ENCODE results near the gene RAD51AP2.
A peak's percentile ranks its signal among the peaks of the same experiment; 100 is the strongest.
"Not testable (repeated sequence)": the region's sequence is repeated elsewhere in the genome, so short reads cannot be mapped to it uniquely, and the experiment has no call there.

The RAD51AP2 gene

GRCh38 chr2:17518212-17519154, at the start of gene RAD51AP2:
TSS of gene RAD51AP2 (minus strand) at chr2:17518440. CDS start at chr2:17518415, 25 bp downstream.
- DNase-seq (ENCODE audit: low read depth), result peak; percentile 61

- DNase-seq (ENCODE audit: low read depth), result not testable (repeated sequence)
These were observed 47.5 kb upstream of the RAD51AP2 start for GRCh38 chr2:17565726-17566125.

DNA sequence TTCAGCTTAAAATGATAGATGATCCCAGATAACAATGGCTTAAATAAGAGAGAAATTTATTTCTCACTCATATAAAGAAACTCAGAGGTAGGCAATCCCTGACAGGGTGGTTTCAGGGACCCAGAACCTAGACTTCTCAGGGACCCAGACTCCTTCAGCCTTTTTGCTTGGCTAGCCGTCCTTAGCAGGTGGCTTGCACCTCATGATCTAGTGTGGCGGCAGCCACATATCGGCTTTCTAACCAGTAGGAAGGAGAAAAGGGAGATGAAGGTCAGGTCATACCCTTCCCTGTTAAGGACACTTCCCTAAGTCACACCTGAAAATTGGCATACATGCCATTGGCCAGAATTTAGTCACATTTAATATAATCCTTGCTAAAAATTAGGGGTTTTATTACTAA, 40.6 kb upstream of the RAD51AP2 start:
- DNase-seq (ENCODE audit: low read depth), result no peak

DNA sequence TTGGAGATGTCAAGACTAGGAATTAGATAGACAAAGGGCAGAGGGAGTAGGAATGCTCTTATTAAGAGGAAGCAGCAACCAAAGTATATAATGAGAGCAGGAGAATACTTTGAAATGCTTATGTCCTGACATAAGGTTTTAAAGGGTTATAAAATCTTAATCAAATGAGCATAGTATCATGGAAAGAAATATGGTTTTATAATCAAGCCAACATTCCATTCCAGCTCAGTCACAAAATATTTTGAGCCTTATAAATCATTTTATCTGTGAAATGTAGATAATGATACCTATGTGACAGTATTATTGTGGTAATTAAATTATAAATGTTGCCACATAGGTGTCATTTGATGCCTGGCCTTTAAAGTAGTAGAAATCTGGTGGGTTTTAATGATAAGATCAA, 39.8 kb upstream of the RAD51AP2 start:
- DNase-seq (ENCODE audit: low read depth), result no peak

DNA sequence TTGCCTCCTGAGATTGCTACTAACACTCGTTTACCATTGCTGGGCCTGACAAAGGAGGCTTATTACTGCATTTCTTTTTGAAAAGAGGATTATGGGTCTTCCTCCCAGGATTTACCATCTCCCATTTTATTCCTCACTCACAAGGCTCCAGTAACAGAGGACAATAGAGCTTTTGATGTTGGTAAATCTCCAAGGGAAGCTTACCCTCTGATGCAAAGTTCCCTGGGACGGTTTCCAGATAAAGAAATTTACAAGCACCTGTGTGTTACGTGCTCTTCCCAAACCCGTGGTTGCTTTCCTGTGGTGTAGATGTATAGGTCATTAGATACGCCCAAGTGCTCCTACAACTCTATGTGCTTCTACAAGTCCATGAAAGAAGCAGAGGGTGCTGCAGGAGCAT, 39.4 kb upstream of the RAD51AP2 start:
- DNase-seq (ENCODE audit: low read depth), result no peak

DNA sequence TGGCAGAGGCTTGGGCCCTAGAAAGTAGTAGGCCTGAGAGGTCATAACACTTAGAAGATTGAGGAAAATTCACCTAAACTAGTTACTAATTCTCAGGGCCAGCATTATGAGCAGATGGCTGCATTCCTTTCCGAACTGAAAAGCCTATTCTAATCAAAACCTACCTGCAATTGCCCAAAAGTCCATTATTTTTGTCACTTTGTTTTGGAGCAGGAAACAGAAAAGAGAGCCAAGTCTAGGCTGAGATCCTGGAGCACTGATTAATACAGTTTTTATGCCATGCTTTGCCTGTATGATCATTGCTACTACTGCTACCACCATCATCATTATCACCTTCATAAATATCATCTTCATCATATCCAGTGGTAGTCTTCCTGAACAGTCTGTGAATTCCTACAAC, 36.9 kb upstream of the RAD51AP2 start:
- no peak for DNase-seq (ENCODE audit: low read depth)

DNA sequence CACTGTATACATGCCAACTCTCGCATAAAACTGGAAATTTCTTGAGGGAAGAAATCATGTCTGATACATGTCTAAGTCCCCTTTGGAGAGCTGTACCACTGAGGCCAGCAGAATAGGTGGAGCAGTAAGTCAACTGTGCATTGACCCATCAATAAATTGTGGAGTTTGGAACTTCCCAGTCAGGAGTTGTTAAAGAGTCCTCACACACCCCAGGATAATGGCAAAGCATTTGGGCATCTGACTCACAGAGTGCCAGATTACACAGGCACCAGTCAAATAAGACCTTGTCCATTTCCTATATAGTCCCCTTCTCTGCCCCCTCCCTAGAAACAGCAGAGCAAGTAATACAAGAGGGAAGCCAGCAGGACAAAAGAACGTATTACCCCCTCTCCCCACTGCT, 32.7 kb upstream of the RAD51AP2 start:
- no peak for DNase-seq (ENCODE audit: low read depth)

DNA sequence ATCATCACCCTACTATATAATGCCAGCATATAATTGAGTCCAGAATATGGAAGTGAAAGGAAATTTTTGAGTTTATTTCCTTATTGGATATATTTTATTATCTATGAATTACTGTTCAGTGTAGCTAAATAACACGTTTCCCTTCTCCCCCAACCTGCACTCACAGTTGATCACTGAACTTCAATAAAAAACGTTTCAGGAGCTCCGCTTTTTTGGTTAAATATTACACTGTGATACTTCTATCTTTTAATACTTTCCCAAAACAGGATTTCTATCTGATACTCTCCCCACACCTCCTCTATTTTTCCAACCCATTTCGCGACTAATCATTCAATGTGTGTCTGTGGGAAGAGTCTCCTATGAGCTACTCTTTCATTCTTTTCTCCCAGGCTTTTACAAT, 29.5 kb upstream of the RAD51AP2 start:
- DNase-seq (ENCODE audit: low read depth), result no peak

GRCh38 chr2:17547237-17547636, 29.0 kb upstream of the RAD51AP2 start:
- no peak for DNase-seq (ENCODE audit: low read depth)

DNA sequence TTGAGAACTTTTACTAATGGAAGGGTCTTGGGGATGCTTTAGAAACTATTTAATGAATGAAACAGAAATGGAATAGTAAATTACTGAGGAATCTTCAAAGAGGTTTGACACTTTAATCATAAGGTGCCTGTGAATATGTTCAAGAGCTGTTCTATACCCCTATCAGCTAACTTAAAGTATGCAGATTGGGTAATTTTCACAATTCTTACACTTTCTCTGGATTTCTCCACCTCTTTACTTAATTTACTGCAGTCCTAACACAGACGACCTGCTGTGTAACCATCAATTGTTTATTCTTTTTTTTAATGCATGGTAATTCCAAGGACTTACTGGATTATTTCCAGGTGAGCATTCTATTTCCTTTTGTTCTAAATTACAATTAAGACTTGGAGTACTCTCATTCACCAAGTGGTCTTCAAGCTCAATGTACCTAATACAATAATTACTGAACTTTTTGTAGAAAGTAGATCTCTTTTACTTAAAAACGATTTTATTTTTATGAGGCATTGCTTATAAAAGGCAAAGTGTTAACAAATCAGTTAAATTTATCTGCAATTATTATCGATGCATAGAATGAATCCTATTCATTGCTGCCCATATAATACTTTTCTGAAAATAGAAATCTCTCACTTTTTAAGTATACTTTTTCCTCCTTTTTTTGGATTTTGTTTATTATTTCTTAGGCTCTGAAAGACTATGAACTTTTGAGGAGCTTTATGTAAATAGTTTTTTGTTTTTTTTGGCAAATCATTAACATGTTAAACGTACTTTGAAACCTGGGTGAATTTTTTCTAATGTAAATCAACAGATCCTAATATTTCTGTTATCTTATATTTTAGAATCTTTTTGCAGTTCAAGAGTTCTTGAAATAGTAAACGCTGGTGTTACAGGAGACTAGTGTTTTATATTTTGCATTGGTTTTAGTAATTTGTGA, 27.7 kb upstream of the RAD51AP2 start:
- no peak for DNase-seq (ENCODE audit: low read depth)

DNA sequence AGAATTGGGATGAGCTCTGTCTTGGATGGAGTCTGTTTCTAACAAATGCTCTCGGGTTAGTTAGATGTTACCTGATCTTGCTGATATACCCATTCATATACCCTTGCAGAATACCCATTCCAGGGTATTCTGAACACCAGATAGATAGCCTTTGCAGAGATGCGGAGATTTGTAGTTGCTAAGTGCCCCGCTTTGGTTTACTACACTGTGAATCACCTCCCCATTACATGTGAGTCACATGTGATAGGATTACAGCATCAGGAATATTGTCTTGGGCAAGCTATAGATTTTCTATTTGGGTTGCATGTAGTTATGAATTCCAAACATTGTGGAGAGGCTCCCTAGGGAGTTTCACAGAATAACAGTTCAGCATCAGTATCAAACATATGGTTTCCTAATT, 26.0 kb upstream of the RAD51AP2 start:
- DNase-seq (ENCODE audit: low read depth), result no peak

- no peak for DNase-seq (ENCODE audit: low read depth)
These were observed 25.6 kb upstream of the RAD51AP2 start for GRCh38 chr2:17543848-17544247.

- no peak for DNase-seq (ENCODE audit: low read depth)
These were observed 25.0 kb upstream of the RAD51AP2 start for GRCh38 chr2:17543131-17543660.

- no peak for DNase-seq (ENCODE audit: low read depth)
These were observed 24.2 kb upstream of the RAD51AP2 start for GRCh38 chr2:17542471-17542870.

DNA sequence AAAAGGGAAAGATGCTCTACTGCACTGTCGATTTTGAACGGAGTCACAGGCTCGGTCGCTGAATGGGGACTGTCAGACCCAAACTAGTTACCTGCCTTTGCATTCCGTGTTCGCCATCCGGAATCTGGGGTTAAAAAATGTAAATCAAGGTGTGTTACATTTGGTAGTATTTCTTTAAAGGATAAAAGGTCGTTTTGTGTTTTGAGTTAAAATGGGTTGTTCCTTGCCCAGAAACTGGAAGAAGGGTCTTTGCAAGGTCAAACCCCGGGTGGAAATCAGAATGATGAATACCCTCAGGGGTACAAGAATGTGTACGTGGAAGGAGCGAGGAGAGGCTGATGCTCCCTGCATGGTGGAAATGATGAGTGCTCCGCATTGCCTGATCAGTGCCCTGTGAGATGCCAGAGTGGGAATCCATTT, 23.3 kb upstream of the RAD51AP2 start:
- no peak for DNase-seq (ENCODE audit: low read depth)

DNA sequence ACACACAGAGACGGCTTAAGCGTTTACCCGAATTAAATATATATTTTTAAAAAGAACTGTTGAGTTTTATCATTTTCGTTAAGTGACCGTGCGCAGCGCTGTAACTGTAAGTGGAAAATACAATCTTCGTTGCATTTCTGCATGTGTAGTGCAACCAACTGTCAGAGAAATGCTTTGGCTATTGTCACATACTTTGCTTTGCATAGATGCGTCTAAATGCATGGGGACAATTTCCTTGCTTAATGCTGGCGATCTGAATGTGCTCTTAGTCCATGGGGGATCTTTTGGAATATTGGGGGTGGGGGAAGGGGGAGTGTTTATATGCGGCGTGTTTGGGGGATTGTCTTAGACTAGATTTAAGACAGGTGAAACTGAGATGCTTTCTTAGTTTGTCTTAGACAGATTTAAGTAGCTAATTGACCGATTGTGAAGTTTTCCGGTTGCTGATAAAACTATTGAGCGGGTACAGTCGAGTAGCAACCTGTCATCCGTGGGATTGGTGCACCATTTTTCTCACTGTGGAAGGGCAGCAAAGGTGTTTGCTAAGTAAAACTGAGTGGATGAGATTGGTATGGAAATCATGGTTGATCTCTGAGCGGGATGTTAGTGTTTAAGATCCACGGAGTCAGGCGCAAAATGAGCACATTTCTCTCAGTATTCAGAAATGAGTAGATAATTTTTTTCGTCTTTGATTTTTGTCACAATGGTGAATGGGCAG, 22.7 kb upstream of the RAD51AP2 start:
- no peak for DNase-seq (ENCODE audit: low read depth)

DNA sequence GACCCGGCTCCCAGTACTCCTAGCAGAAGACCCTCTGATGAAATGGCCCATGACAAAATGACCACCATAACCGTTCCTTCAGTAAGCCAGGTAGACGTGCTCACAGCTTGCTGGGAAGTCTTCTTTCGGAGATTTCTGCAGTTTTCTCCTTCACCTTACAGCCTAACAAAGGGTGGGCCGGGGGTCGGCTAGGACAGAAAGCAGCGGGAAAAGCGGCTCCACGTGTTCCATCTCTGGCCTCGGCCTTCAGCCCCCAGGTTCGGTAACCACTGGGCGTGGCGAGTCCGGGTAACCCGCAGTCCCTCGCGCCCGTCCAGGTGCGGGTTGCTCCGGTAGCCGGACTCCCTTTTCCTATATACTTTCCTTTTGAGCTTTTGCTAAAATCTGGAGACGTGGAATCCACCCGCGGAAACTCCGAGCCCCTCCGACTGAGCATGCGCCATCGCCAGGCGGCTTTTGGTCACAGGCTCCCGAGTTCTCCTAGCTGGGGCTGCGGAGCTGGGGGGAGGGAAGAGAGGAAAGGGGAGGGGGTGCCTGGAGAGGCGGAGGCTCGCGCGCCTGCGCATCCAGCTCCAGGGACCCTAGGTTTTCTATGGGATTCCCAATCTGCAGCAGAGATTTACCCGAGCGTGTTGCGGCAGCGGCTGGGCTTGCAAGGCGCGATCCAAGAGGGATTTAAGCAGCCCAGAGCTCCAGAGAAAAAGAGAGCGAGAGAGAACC, 22.0 kb upstream of the RAD51AP2 start, which contains the start of gene VSNL1:
Gene VSNL1, plus strand, starts transcription at position 604 of the 720 bp plus-strand sequence. CDS start 51,379 bp downstream, outside the sequence.
- no peak for DNase-seq (ENCODE audit: low read depth)

- no peak for DNase-seq (ENCODE audit: low read depth)
These were observed 21.4 kb upstream of the RAD51AP2 start for GRCh38 chr2:17539611-17540092.

DNA sequence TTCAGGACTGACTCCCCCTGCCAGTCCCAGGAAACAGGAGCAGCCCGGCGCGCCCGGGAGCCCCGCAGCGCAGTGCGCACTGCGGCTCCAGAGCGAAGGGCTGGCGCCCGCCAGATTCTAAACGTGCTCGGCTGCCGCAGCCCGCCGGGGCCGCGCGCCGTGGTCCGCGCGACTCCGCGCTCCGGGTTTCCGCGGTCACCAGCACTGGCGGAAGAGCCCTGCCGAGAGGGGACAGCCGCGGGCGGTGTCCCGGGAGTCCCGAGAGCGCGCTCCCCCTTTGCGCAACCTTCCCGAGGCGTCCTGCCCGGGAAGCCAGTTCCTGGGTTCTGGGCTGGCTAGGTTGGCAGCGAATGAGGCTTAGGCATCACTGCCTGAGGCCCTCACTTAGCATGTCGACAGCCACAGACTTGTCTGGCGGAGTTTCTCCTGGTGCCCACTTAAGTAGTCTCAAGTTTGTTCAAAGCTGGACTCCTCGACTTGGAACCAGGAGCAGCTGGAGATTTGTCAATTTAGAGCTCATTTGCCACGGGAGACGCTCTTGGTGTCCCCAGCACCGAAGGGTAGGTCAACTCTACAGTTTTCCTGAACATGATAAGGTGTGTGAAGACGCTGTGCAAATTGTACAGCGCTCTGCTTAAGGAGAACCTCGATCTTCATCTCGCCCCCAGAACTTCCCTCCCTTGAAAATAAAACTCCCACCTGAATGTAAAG, 20.8 kb upstream of the RAD51AP2 start:
- DNase-seq (ENCODE audit: low read depth), result no peak

Data from HS-27A (cell line).